ENCODE measurements around the gene DOCK4.
"Not testable (repeated sequence)": the region's sequence is repeated elsewhere in the genome, so short reads cannot be mapped to it uniquely, and the experiment has no call there.

The DOCK4 gene

GRCh38 chr7:111918461-111918860, 287.7 kb downstream of the DOCK4 start:
- peaks cover 30% of the 10 kb centered on the region for H3K36me3 Mint-ChIP-seq (ENCODE audit: low read depth)
- no peaks in the 10 kb centered on the region for H3K9me3 Mint-ChIP-seq

GRCh38 chr7:111917404-111917803, 288.8 kb downstream of the DOCK4 start:
- H3K27ac Mint-ChIP-seq; DNase-seq; H3K27me3 Mint-ChIP-seq (ENCODE audit: low read depth, poor library complexity); H3K9me3 Mint-ChIP-seq; H3K4me3 Mint-ChIP-seq: not testable (repeated sequence)
- Mint-ChIP-seq H3K36me3 (ENCODE audit: low read depth) (peaks cover 22% of the 10 kb centered on the region), H3K4me1 (peaks cover 14% of the 10 kb centered on the region)

More at GRCh38 chr7:111918461-111918860, 287.7 kb downstream of the DOCK4 start:
- no peak overlapping the region for H3K4me3 Mint-ChIP-seq
- H3K27ac Mint-ChIP-seq: no peak overlapping the region
- no peak for DNase-seq
- H3K27me3 Mint-ChIP-seq (ENCODE audit: low read depth, poor library complexity): no peaks in the 10 kb centered on the region
- no peak for TF ChIP-seq CTCF (IDR thresholded peaks at IDR 0.05)
- peaks cover 14% of the 10 kb centered on the region for H3K4me1 Mint-ChIP-seq

GRCh38 chr7:111914291-111914690, 291.9 kb downstream of the DOCK4 start:
- H3K27ac Mint-ChIP-seq: no peak overlapping the region
- peaks cover 23% of the 10 kb centered on the region for H3K36me3 Mint-ChIP-seq (ENCODE audit: low read depth)
- no peak for DNase-seq
- no peaks in the 10 kb centered on the region for H3K27me3 Mint-ChIP-seq (ENCODE audit: low read depth, poor library complexity)
- TF ChIP-seq CTCF (IDR thresholded peaks at IDR 0.05): no peak
- no peak overlapping the region for H3K4me3 Mint-ChIP-seq
- H3K4me1 Mint-ChIP-seq: peaks cover 13% of the 10 kb centered on the region
- no peaks in the 10 kb centered on the region for H3K9me3 Mint-ChIP-seq

- DNase-seq: no peak
- Mint-ChIP-seq H3K36me3 (ENCODE audit: low read depth) (peaks cover 44% of the 10 kb centered on the region), H3K27ac (no peak overlapping the region), H3K9me3 (peaks cover 3% of the 10 kb centered on the region), H3K27me3 (ENCODE audit: low read depth, poor library complexity) (peaks cover 2% of the 10 kb centered on the region), H3K4me3 (no peak overlapping the region), H3K4me1 (no peaks in the 10 kb centered on the region)
- TF ChIP-seq CTCF (IDR thresholded peaks at IDR 0.05): no peak
These were observed 294.8 kb downstream of the DOCK4 start for GRCh38 chr7:111911166-111911961.

GRCh38 chr7:111910656-111911055, 295.5 kb downstream of the DOCK4 start:
- peaks cover 44% of the 10 kb centered on the region for H3K36me3 Mint-ChIP-seq (ENCODE audit: low read depth)
- H3K9me3 Mint-ChIP-seq: peaks cover 3% of the 10 kb centered on the region
- H3K4me3 Mint-ChIP-seq: no peak overlapping the region
- H3K27ac Mint-ChIP-seq: peak overlapping the region; percentile 23
- no peak for DNase-seq
- H3K27me3 Mint-ChIP-seq (ENCODE audit: low read depth, poor library complexity): peaks cover 2% of the 10 kb centered on the region
- TF ChIP-seq CTCF (IDR thresholded peaks at IDR 0.05): no peak
- no peaks in the 10 kb centered on the region for H3K4me1 Mint-ChIP-seq

- not testable (repeated sequence) for H3K27ac Mint-ChIP-seq
- peaks cover 28% of the 10 kb centered on the region for H3K36me3 Mint-ChIP-seq (ENCODE audit: low read depth)
These were observed 297.5 kb downstream of the DOCK4 start for GRCh38 chr7:111908673-111909072.

GRCh38 chr7:111903797-111904196, 302.4 kb downstream of the DOCK4 start:
- H3K9me3 Mint-ChIP-seq: peaks cover 3% of the 10 kb centered on the region
- TF ChIP-seq CTCF (IDR thresholded peaks at IDR 0.05): no peak
- no peak for DNase-seq
- H3K4me3 Mint-ChIP-seq: no peak overlapping the region
- no peaks in the 10 kb centered on the region for H3K4me1 Mint-ChIP-seq
- H3K27ac Mint-ChIP-seq: no peak overlapping the region
- H3K36me3 Mint-ChIP-seq (ENCODE audit: low read depth): peaks cover 56% of the 10 kb centered on the region
- peaks cover 2% of the 10 kb centered on the region for H3K27me3 Mint-ChIP-seq (ENCODE audit: low read depth, poor library complexity)

More at GRCh38 chr7:111908673-111909072, 297.5 kb downstream of the DOCK4 start:
- not testable (repeated sequence) for H3K27me3 Mint-ChIP-seq (ENCODE audit: low read depth, poor library complexity); DNase-seq; H3K4me1 Mint-ChIP-seq; H3K4me3 Mint-ChIP-seq; H3K9me3 Mint-ChIP-seq
